NCI-H1092 (cell line): ENCODE measurements around the gene CCDC33.

Experiments used
- DNase-seq: peaks from one replicate; lab custom pipeline; 2025; lab: John Stamatoyannopoulos, UW

The CCDC33 gene

GRCh38 chr15:74312445-74313007 lies 76.4 kb downstream of the CCDC33 start:
- peak; percentile 97 for DNase-seq

- no peak for DNase-seq
These were observed 77.8 kb downstream of the CCDC33 start for GRCh38 chr15:74313889-74314288.

GRCh38 chr15:74314795-74315438 lies 78.8 kb downstream of the CCDC33 start:
- DNase-seq: no peak

- no peak for DNase-seq
These were observed 79.5 kb downstream of the CCDC33 start for GRCh38 chr15:74315626-74316025.

- DNase-seq: no peak
These were observed 80.0 kb downstream of the CCDC33 start for GRCh38 chr15:74316141-74316540.

- peak; percentile 86 for DNase-seq
These were observed 81.8 kb downstream of the CCDC33 start for GRCh38 chr15:74317820-74318375.

GRCh38 chr15:74318376-74319137 lies 82.4 kb downstream of the CCDC33 start:
- DNase-seq: peak; percentile 78

- DNase-seq: no peak
These were observed 83.0 kb downstream of the CCDC33 start for GRCh38 chr15:74319138-74319460.

GRCh38 chr15:74319596-74320351 lies 83.6 kb downstream of the CCDC33 start:
- DNase-seq: peak; percentile 18

- DNase-seq: peak; percentile 89
These were observed 84.5 kb downstream of the CCDC33 start for GRCh38 chr15:74320352-74321247.

GRCh38 chr15:74322558-74323180 lies 86.5 kb downstream of the CCDC33 start:
- DNase-seq: peak; percentile 49

- no peak for DNase-seq
These were observed 88.6 kb downstream of the CCDC33 start for GRCh38 chr15:74324714-74325113.

GRCh38 chr15:74326746-74327145 lies 90.6 kb downstream of the CCDC33 start:
- DNase-seq: no peak

- no peak for DNase-seq
These were observed 91.6 kb downstream of the CCDC33 start for GRCh38 chr15:74327756-74328155.

GRCh38 chr15:74328331-74329056 lies 92.4 kb downstream of the CCDC33 start:
- no peak for DNase-seq

- no peak for DNase-seq
These were observed 94.8 kb downstream of the CCDC33 start for GRCh38 chr15:74330861-74331408.

GRCh38 chr15:74332011-74332410 lies 95.9 kb downstream of the CCDC33 start:
- DNase-seq: no peak

GRCh38 chr15:74332611-74333010 lies 96.5 kb downstream of the CCDC33 start:
- DNase-seq: no peak

GRCh38 chr15:74333093-74333492 lies 97.0 kb downstream of the CCDC33 start:
- no peak for DNase-seq

- DNase-seq: no peak
These were observed 97.5 kb downstream of the CCDC33 start for GRCh38 chr15:74333662-74334061.
